Astrocyte (in vitro differentiated cells and primary cell): Measurements from ENCODE around the gene ATRNL1. TPM values are rescaled to one million over a fixed set of nuclear protein-coding genes. Genes with fewer than 3 reads are reported as not detected.

Source experiments
- DNase-seq: peaks from one replicate; pipeline ENCODE4 v3.0.0-alpha.2; 2010; ENCODE audit warnings: low read depth
- FAIRE-seq: peaks from 2 replicates; lab custom pipeline; 2011; peaks lifted over from hg19 to GRCh38; lab: Jason Lieb, UNC
- H2AFZ ChIP-seq: 2 replicates; pipeline ENCODE4 v1.6.0; 2012; ENCODE audit warnings: low read depth, low read length, inconsistent platforms
- H3K27ac ChIP-seq: 2 replicates; pipeline ENCODE4 v1.5.1; 2011; ENCODE audit warnings: low read depth, low read length, inconsistent platforms
- H3K27me3 ChIP-seq: 2 replicates; pipeline ENCODE4 v1.6.0; 2011; ENCODE audit warnings: low read length, inconsistent platforms; ENCODE audit not compliant: insufficient read depth
- H3K36me3 ChIP-seq: 2 replicates; pipeline ENCODE4 v1.5.1; 2011; ENCODE audit warnings: low read length, inconsistent platforms; ENCODE audit not compliant: insufficient read depth
- H3K4me1 ChIP-seq: 2 replicates; pipeline ENCODE4 v1.5.1; 2011; ENCODE audit warnings: low read length, inconsistent platforms; ENCODE audit not compliant: insufficient read depth
- H3K4me2 ChIP-seq: 2 replicates; pipeline ENCODE4 v1.6.0; 2012; ENCODE audit warnings: low read length, inconsistent platforms
- H3K4me3 ChIP-seq: 2 replicates; pipeline ENCODE4 v1.5.1; 2011; ENCODE audit warnings: low read depth, mild to moderate bottlenecking, low read length, inconsistent platforms; ENCODE audit not compliant: insufficient read depth
- H3K79me2 ChIP-seq: 2 replicates; pipeline ENCODE4 v1.6.0; 2012; ENCODE audit warnings: mild to moderate bottlenecking, low read length, inconsistent platforms; ENCODE audit not compliant: insufficient read depth
- H3K9ac ChIP-seq: 2 replicates; pipeline ENCODE4 v1.6.0; 2012; ENCODE audit warnings: mild to moderate bottlenecking, low read length, inconsistent platforms
- H3K9me3 ChIP-seq: 2 replicates; pipeline ENCODE4 v1.5.1; 2012; ENCODE audit warnings: low read depth, mild to moderate bottlenecking, low read length, inconsistent platforms; ENCODE audit not compliant: insufficient read depth
- H4K20me1 ChIP-seq: 2 replicates; pipeline ENCODE4 v1.6.0; 2012; ENCODE audit warnings: low read length, inconsistent platforms; ENCODE audit not compliant: insufficient read depth
- H3K27ac Mint-ChIP-seq: one replicate; pipeline ENCODE4 v1.8.0; 2021; ENCODE audit warnings: mild to moderate bottlenecking, mixed read lengths; ENCODE audit not compliant: unreplicated experiment
- H3K27me3 Mint-ChIP-seq: one replicate; pipeline ENCODE4 v1.8.0; 2021; ENCODE audit warnings: low read depth, mixed read lengths; ENCODE audit not compliant: unreplicated experiment
- H3K36me3 Mint-ChIP-seq: one replicate; pipeline ENCODE4 v1.8.0; 2021; ENCODE audit warnings: low read depth, mixed read lengths; ENCODE audit not compliant: unreplicated experiment
- H3K4me1 Mint-ChIP-seq: one replicate; pipeline ENCODE4 v1.8.0; 2021; ENCODE audit warnings: low read depth, mixed read lengths; ENCODE audit not compliant: unreplicated experiment
- H3K4me3 Mint-ChIP-seq: one replicate; pipeline ENCODE4 v1.8.0; 2021; ENCODE audit warnings: mild to moderate bottlenecking, moderate library complexity, mixed read lengths; ENCODE audit not compliant: unreplicated experiment
- H3K9me3 Mint-ChIP-seq: one replicate; pipeline ENCODE4 v1.8.0; 2021; ENCODE audit warnings: mild to moderate bottlenecking, mixed read lengths; ENCODE audit not compliant: unreplicated experiment
- CTCF ChIP-seq: IDR thresholded peaks from 2 replicates; pipeline ENCODE4 v1.5.1; 2011; ENCODE audit warnings: low read depth, mild to moderate bottlenecking, inconsistent platforms, low read length, moderate library complexity; ENCODE audit not compliant: insufficient read depth
- EZH2 ChIP-seq: IDR thresholded peaks from 2 replicates; pipeline ENCODE4 v1.6.1; 2012; ENCODE audit warnings: mild to moderate bottlenecking, low read length, inconsistent platforms; ENCODE audit not compliant: insufficient read depth
- total RNA-seq: library from RNA; stranded (reverse); gene quantifications from 2 replicates; pipeline ENCODE4 v1.2.1, GENCODE V29; 2021

ATRNL1 gene
- total RNA-seq, 1 donor from 2014 or later = 17.5 TPM

GRCh38 chr10:115167751-115168150 is 74.6 kb downstream of the ATRNL1 start:
- no peaks in the 10 kb centered on the region for H3K9me3 Mint-ChIP-seq
- no peak overlapping the region for H2AFZ ChIP-seq
- H3K9ac ChIP-seq = no peak overlapping the region
- no peak overlapping the region for H3K27ac Mint-ChIP-seq
- H3K27ac ChIP-seq = no peak overlapping the region
- no peaks in the 10 kb centered on the region for H3K27me3 ChIP-seq
- H3K36me3 Mint-ChIP-seq = no peaks in the 10 kb centered on the region
- no peak overlapping the region for H3K4me2 ChIP-seq
- H3K36me3 ChIP-seq = no peaks in the 10 kb centered on the region
- FAIRE-seq (no peak), DNase-seq (no peak)
- H3K4me1 Mint-ChIP-seq = no peaks in the 10 kb centered on the region
- no peaks in the 10 kb centered on the region for H3K9me3 ChIP-seq
- H3K27me3 Mint-ChIP-seq = no peaks in the 10 kb centered on the region
- TF ChIP-seq CTCF = no peak
- no peak for TF ChIP-seq EZH2
- no peaks in the 10 kb centered on the region for H3K79me2 ChIP-seq
- H3K4me3 ChIP-seq = no peak overlapping the region
- H3K4me3 Mint-ChIP-seq = no peak overlapping the region
- no peaks in the 10 kb centered on the region for H3K4me1 ChIP-seq
- no peaks in the 10 kb centered on the region for H4K20me1 ChIP-seq

- Histone ChIP-seq H3K9ac (no peak overlapping the region), H3K27me3 (no peaks in the 10 kb centered on the region), H2AFZ (no peak overlapping the region), H4K20me1 (no peaks in the 10 kb centered on the region), H3K9me3 (no peaks in the 10 kb centered on the region), H3K4me1 (no peaks in the 10 kb centered on the region), H3K79me2 (no peaks in the 10 kb centered on the region), H3K4me3 (no peak overlapping the region), H3K4me2 (no peak overlapping the region), H3K27ac (no peak overlapping the region), H3K36me3 (no peaks in the 10 kb centered on the region)
- no peak for TF ChIP-seq EZH2
- TF ChIP-seq CTCF = peak; percentile 26
- FAIRE-seq (no peak), DNase-seq (no peak)
- H3K36me3 Mint-ChIP-seq = no peaks in the 10 kb centered on the region
- H3K4me1 Mint-ChIP-seq = no peaks in the 10 kb centered on the region
- no peaks in the 10 kb centered on the region for H3K9me3 Mint-ChIP-seq
- no peak overlapping the region for H3K4me3 Mint-ChIP-seq
- no peak overlapping the region for H3K27ac Mint-ChIP-seq
- no peaks in the 10 kb centered on the region for H3K27me3 Mint-ChIP-seq
Measured at GRCh38 chr10:115171392-115171960, 78.3 kb downstream of the ATRNL1 start.

GRCh38 chr10:115173915-115174443 is 80.8 kb downstream of the ATRNL1 start:
- no peak for FAIRE-seq
- no peak overlapping the region for H3K27ac Mint-ChIP-seq

More at GRCh38 chr10:115173915-115174443, 80.8 kb downstream of the ATRNL1 start:
- Mint-ChIP-seq H3K36me3 (no peaks in the 10 kb centered on the region), H3K4me1 (no peaks in the 10 kb centered on the region), H3K9me3 (no peaks in the 10 kb centered on the region), H3K4me3 (no peak overlapping the region), H3K27me3 (no peaks in the 10 kb centered on the region)
- Histone ChIP-seq H3K27ac (no peak overlapping the region), H4K20me1 (no peaks in the 10 kb centered on the region), H3K4me1 (no peaks in the 10 kb centered on the region), H3K79me2 (no peaks in the 10 kb centered on the region), H3K36me3 (no peaks in the 10 kb centered on the region), H2AFZ (no peak overlapping the region), H3K9me3 (no peaks in the 10 kb centered on the region), H3K4me3 (no peak overlapping the region), H3K4me2 (no peak overlapping the region), H3K9ac (no peak overlapping the region), H3K27me3 (no peaks in the 10 kb centered on the region)
- no peak for DNase-seq
- TF ChIP-seq EZH2 (no peak), CTCF (no peak)
